ENCODE data around the gene HYAL4.

DNA sequence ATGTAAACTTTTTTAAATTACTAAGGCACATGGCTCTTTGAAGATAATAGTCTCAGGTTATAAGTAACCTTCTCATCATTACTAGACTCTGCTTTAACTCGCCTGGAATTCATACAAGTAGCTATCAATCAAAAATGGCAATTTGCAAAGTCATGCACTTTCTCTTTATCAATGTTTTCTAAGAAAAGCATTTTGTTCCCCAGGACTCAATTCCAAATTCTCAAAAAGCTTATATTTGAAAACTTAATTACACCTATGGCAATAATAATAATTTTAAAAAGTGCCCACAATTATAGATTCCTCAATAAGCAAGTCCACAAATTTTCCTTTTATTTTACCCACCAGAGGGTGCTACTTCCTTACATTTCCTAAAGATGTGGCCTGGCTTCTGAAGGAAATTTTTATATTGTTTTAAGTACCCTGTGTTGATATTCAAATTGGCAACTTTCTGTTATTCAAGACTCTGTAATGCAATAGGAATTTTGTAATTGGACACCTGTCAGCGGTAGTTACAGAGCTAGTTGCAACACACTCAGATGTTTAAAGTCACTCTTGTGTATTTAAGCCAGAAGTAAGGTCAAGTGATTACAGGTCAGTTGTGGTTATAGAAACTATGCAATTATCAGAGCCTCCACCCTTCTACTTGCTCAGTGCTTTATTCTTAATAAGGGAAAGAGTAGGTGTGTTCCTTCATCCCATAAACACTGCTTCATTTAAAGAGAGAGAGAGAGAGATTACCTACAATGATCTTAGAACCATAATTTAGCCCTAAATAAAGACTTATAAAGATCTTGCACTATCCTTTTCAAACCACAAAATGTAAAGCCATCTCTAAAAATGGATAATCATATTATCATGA, 47.1 kb upstream of the HYAL4 start:
- TF ChIP-seq, protein P1, sequence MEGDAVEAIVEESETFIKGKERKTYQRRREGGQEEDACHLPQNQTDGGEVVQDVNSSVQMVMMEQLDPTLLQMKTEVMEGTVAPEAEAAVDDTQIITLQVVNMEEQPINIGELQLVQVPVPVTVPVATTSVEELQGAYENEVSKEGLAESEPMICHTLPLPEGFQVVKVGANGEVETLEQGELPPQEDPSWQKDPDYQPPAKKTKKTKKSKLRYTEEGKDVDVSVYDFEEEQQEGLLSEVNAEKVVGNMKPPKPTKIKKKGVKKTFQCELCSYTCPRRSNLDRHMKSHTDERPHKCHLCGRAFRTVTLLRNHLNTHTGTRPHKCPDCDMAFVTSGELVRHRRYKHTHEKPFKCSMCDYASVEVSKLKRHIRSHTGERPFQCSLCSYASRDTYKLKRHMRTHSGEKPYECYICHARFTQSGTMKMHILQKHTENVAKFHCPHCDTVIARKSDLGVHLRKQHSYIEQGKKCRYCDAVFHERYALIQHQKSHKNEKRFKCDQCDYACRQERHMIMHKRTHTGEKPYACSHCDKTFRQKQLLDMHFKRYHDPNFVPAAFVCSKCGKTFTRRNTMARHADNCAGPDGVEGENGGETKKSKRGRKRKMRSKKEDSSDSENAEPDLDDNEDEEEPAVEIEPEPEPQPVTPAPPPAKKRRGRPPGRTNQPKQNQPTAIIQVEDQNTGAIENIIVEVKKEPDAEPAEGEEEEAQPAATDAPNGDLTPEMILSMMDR (IDR thresholded peaks at IDR 0.05; ENCODE audit: insufficient read depth, low read length, poor library complexity, severe bottlenecking), result no peak
- TF ChIP-seq EZH2phosphoT487 (conservative IDR thresholded peaks at IDR 0.05; ENCODE audit: low read length), result no peak
